ENCODE data around the gene DRC1. TPM values are rescaled to one million over a fixed set of nuclear protein-coding genes. Genes with fewer than 3 reads are reported as not detected.

The DRC1 gene
- polyA plus RNA-seq, 1 donor from 2014 or later = 0.16 TPM

- no peaks in the 10 kb centered on the region for H3K9me3 ChIP-seq (ENCODE audit: low read length)
- no peak overlapping the region for H2AFZ ChIP-seq (ENCODE audit: low read depth, low read length)
- no peak overlapping the region for H3K4me2 ChIP-seq (ENCODE audit: low read length)
- no peak overlapping the region for H3K4me3 ChIP-seq (ENCODE audit: low read length)
- no peak overlapping the region for H3K27ac ChIP-seq (ENCODE audit: low read length)
- no peak overlapping the region for H3K9ac ChIP-seq (ENCODE audit: low read length)
- no peaks in the 10 kb centered on the region for H3K79me2 ChIP-seq (replicated peaks; ENCODE audit: insufficient read depth, low read length)
- TF ChIP-seq MXI1 (conservative IDR thresholded peaks at IDR 0.05; ENCODE audit: poor library complexity, severe bottlenecking) (no peak), EP300 (conservative IDR thresholded peaks at IDR 0.05; ENCODE audit: poor library complexity, severe bottlenecking) (no peak), RAD21 (conservative IDR thresholded peaks at IDR 0.05) (no peak), POLR2AphosphoS5 (IDR thresholded peaks at IDR 0.05) (no peak), TAF1 (IDR thresholded peaks at IDR 0.05; ENCODE audit: low read depth) (no peak), EZH2 (IDR thresholded peaks at IDR 0.05; ENCODE audit: borderline replicate concordance, insufficient read depth, low read length, poor library complexity, severe bottlenecking) (no peak), SMC3 (conservative IDR thresholded peaks at IDR 0.05; ENCODE audit: poor library complexity) (no peak)
- TF ChIP-seq, protein P1, sequence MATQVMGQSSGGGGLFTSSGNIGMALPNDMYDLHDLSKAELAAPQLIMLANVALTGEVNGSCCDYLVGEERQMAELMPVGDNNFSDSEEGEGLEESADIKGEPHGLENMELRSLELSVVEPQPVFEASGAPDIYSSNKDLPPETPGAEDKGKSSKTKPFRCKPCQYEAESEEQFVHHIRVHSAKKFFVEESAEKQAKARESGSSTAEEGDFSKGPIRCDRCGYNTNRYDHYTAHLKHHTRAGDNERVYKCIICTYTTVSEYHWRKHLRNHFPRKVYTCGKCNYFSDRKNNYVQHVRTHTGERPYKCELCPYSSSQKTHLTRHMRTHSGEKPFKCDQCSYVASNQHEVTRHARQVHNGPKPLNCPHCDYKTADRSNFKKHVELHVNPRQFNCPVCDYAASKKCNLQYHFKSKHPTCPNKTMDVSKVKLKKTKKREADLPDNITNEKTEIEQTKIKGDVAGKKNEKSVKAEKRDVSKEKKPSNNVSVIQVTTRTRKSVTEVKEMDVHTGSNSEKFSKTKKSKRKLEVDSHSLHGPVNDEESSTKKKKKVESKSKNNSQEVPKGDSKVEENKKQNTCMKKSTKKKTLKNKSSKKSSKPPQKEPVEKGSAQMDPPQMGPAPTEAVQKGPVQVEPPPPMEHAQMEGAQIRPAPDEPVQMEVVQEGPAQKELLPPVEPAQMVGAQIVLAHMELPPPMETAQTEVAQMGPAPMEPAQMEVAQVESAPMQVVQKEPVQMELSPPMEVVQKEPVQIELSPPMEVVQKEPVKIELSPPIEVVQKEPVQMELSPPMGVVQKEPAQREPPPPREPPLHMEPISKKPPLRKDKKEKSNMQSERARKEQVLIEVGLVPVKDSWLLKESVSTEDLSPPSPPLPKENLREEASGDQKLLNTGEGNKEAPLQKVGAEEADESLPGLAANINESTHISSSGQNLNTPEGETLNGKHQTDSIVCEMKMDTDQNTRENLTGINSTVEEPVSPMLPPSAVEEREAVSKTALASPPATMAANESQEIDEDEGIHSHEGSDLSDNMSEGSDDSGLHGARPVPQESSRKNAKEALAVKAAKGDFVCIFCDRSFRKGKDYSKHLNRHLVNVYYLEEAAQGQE (IDR thresholded peaks at IDR 0.05; ENCODE audit: borderline replicate concordance) = no peak
- TF ChIP-seq, protein P2, sequence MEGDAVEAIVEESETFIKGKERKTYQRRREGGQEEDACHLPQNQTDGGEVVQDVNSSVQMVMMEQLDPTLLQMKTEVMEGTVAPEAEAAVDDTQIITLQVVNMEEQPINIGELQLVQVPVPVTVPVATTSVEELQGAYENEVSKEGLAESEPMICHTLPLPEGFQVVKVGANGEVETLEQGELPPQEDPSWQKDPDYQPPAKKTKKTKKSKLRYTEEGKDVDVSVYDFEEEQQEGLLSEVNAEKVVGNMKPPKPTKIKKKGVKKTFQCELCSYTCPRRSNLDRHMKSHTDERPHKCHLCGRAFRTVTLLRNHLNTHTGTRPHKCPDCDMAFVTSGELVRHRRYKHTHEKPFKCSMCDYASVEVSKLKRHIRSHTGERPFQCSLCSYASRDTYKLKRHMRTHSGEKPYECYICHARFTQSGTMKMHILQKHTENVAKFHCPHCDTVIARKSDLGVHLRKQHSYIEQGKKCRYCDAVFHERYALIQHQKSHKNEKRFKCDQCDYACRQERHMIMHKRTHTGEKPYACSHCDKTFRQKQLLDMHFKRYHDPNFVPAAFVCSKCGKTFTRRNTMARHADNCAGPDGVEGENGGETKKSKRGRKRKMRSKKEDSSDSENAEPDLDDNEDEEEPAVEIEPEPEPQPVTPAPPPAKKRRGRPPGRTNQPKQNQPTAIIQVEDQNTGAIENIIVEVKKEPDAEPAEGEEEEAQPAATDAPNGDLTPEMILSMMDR (IDR thresholded peaks at IDR 0.05; ENCODE audit: poor library complexity, severe bottlenecking) = no peak
- H3K36me3 ChIP-seq (ENCODE audit: insufficient read depth, low read length) = no peaks in the 10 kb centered on the region
- no peaks in the 10 kb centered on the region for H3K27me3 ChIP-seq (ENCODE audit: insufficient read depth, low read depth, low read length)
- no peaks in the 10 kb centered on the region for H3K9me2 ChIP-seq (ENCODE audit: insufficient read depth, low read length)
- no peaks in the 10 kb centered on the region for H3F3A ChIP-seq (ENCODE audit: insufficient read depth, low read length, poor library complexity, severe bottlenecking)
- no peaks in the 10 kb centered on the region for H4K20me1 ChIP-seq (ENCODE audit: insufficient read depth)
Measured at GRCh38 chr2:26462100-26462499, 60.4 kb downstream of the DRC1 start.

GRCh38 chr2:26462511-26463243 lies 61.0 kb downstream of the DRC1 start:
- Histone ChIP-seq H2AFZ (ENCODE audit: low read depth, low read length) (no peak overlapping the region), H3K36me3 (ENCODE audit: insufficient read depth, low read length) (no peaks in the 10 kb centered on the region)
- no peak for TF ChIP-seq RAD21 (conservative IDR thresholded peaks at IDR 0.05)
- no peak for TF ChIP-seq SMC3 (conservative IDR thresholded peaks at IDR 0.05; ENCODE audit: poor library complexity)
- no peak for TF ChIP-seq EZH2 (IDR thresholded peaks at IDR 0.05; ENCODE audit: borderline replicate concordance, insufficient read depth, low read length, poor library complexity, severe bottlenecking)
- no peak for TF ChIP-seq TAF1 (IDR thresholded peaks at IDR 0.05; ENCODE audit: low read depth)
- TF ChIP-seq POLR2AphosphoS5 (IDR thresholded peaks at IDR 0.05) = no peak
- TF ChIP-seq, protein P2 (IDR thresholded peaks at IDR 0.05; ENCODE audit: poor library complexity, severe bottlenecking) = no peak
- no peak for TF ChIP-seq EP300 (conservative IDR thresholded peaks at IDR 0.05; ENCODE audit: poor library complexity, severe bottlenecking)
- TF ChIP-seq, protein P1 (IDR thresholded peaks at IDR 0.05; ENCODE audit: borderline replicate concordance) = no peak
- TF ChIP-seq MXI1 (conservative IDR thresholded peaks at IDR 0.05; ENCODE audit: poor library complexity, severe bottlenecking) = no peak

More at GRCh38 chr2:26462511-26463243, 61.0 kb downstream of the DRC1 start:
- no peaks in the 10 kb centered on the region for H3F3A ChIP-seq (ENCODE audit: insufficient read depth, low read length, poor library complexity, severe bottlenecking)
- no peak overlapping the region for H3K4me2 ChIP-seq (ENCODE audit: low read length)
- no peaks in the 10 kb centered on the region for H3K27me3 ChIP-seq (ENCODE audit: insufficient read depth, low read depth, low read length)
- H3K9ac ChIP-seq (ENCODE audit: low read length) = no peak overlapping the region
- H3K79me2 ChIP-seq (replicated peaks; ENCODE audit: insufficient read depth, low read length) = no peaks in the 10 kb centered on the region
- no peak overlapping the region for H3K4me3 ChIP-seq (ENCODE audit: low read length)
- H4K20me1 ChIP-seq (ENCODE audit: insufficient read depth) = no peaks in the 10 kb centered on the region
- no peaks in the 10 kb centered on the region for H3K9me3 ChIP-seq (ENCODE audit: low read length)
- H3K27ac ChIP-seq (ENCODE audit: low read length) = no peak overlapping the region
- no peaks in the 10 kb centered on the region for H3K9me2 ChIP-seq (ENCODE audit: insufficient read depth, low read length)

Measured in neural cell (in vitro differentiated cells).